ENCODE data around the gene ATP6V1C2.

DNA sequence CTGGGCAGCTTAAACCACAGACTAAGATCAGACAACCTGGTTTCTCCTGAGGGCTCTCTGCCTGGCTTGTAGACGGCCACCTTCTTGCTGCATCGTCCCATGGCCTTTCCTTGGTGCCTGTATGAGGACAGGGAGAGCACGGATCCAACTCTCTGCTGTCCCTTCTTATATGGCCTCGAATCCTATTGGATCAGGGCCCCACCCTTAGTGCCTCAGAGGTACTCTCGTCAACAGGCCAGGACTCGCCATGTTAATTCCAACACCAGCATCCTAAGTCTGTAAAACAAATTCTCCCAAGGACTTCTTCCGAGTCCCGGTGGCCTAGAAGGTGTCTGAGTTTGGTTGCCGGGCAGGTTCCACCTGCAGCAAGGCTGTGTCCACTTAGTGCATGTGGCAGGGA is 40.2 kb downstream of the ATP6V1C2 start:
- no peak for TF ChIP-seq POLR2A (IDR thresholded peaks at IDR 0.05)
- TF ChIP-seq, protein P1, sequence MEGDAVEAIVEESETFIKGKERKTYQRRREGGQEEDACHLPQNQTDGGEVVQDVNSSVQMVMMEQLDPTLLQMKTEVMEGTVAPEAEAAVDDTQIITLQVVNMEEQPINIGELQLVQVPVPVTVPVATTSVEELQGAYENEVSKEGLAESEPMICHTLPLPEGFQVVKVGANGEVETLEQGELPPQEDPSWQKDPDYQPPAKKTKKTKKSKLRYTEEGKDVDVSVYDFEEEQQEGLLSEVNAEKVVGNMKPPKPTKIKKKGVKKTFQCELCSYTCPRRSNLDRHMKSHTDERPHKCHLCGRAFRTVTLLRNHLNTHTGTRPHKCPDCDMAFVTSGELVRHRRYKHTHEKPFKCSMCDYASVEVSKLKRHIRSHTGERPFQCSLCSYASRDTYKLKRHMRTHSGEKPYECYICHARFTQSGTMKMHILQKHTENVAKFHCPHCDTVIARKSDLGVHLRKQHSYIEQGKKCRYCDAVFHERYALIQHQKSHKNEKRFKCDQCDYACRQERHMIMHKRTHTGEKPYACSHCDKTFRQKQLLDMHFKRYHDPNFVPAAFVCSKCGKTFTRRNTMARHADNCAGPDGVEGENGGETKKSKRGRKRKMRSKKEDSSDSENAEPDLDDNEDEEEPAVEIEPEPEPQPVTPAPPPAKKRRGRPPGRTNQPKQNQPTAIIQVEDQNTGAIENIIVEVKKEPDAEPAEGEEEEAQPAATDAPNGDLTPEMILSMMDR (IDR thresholded peaks at IDR 0.05) = no peak

Measured in lower leg skin (tissue), 3 donors.